ENCODE data around the gene TNFSF8. TPM values are rescaled to one million over a fixed set of nuclear protein-coding genes. Genes with fewer than 3 reads are reported as not detected.

The TNFSF8 gene
- total RNA-seq, 4 donors from 2014 or later = 3.2 to 7.1 (median 6.6) TPM

DNA sequence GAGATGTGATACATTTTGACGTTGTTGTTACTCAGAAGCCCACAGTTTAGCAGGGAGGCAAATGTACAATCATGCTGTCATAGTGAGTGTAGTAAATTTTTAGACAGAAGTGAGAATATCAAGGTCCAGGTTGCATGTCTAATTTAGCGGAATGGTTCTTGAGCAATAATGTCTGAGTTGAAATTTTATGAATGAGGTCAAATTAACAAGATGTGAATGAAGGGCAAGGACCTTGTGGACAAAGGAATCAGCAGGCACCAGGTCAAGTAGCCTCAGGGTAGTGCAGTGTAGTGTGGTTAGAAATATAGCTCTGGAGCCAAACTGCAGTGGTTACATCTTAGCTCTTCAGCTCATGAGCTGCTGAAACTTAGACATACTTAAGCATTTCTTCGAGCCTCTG, 36.2 kb downstream of the TNFSF8 start:
- DNase-seq (ENCODE audit: low spot score) = no peak
- no peak for ATAC-seq (ENCODE audit: low FRiP score)

DNA sequence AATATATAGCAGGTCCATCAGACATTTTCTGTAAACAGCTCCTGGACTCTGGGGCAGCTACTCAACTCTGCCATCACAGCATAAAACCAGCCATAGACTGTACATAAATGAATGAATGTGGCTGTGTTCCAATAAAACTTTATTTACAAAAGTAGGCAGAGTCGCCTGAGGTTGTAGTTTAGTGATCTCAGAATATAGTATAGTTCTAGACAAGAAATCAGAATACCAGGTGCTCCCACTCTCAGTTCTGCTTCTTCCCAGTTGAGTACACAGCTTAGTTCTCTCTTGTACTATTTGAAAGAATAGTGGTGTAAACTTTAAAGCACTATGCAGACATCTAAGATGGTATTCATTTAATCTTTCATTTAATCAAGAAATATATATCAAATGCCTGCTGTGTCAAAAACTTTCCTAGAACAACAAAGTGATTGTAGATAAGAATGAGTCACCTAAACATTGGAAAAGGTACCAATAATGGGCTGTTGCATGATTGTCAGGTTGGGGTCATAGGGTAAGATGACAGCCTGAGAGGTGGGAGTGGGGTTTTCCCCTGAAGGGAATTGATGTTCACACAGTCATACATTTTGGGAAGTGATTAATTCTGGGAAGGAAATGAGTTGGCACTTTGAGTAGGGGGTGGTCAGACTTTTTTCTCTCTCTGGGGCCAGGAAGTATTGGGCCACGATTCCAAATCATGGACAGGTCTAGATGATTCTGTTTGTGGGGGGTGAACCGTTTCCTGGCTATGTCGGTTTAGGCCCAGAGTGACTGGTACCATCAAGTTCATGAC, 37.0 kb downstream of the TNFSF8 start:
- DNase-seq (ENCODE audit: low spot score) (no peak), ATAC-seq (ENCODE audit: low FRiP score) (no peak)
- TF ChIP-seq, protein P1, sequence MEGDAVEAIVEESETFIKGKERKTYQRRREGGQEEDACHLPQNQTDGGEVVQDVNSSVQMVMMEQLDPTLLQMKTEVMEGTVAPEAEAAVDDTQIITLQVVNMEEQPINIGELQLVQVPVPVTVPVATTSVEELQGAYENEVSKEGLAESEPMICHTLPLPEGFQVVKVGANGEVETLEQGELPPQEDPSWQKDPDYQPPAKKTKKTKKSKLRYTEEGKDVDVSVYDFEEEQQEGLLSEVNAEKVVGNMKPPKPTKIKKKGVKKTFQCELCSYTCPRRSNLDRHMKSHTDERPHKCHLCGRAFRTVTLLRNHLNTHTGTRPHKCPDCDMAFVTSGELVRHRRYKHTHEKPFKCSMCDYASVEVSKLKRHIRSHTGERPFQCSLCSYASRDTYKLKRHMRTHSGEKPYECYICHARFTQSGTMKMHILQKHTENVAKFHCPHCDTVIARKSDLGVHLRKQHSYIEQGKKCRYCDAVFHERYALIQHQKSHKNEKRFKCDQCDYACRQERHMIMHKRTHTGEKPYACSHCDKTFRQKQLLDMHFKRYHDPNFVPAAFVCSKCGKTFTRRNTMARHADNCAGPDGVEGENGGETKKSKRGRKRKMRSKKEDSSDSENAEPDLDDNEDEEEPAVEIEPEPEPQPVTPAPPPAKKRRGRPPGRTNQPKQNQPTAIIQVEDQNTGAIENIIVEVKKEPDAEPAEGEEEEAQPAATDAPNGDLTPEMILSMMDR (IDR thresholded peaks at IDR 0.05) = no peak

More for the DNA sequence above, 36.2 kb downstream of the TNFSF8 start:
- TF ChIP-seq, protein P1 (IDR thresholded peaks at IDR 0.05) = no peak

DNA sequence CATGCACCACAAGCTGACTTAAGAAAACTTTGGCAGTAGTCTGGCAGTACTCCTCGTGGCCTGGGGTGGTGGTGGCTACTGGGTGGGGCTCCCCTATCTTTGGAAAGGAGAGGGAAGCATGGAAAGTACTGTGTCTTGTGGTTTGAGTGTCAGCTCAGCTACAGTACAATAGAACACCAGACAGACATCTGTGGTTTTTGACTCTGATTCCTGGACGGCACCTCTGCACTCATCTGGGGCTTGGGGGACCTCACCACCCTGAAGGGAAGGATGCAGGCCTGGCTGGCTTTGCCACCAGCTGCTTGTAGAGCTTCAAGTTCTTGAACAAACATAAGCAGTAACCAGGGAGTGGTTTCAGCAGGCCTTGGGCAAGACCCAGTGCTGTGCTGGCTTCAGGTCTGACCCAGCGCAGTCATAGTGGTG, 40.6 kb downstream of the TNFSF8 start:
- ATAC-seq (ENCODE audit: low FRiP score) = no peak
- DNase-seq (ENCODE audit: low spot score) = no peak
- TF ChIP-seq, protein P1 (IDR thresholded peaks at IDR 0.05) = no peak

DNA sequence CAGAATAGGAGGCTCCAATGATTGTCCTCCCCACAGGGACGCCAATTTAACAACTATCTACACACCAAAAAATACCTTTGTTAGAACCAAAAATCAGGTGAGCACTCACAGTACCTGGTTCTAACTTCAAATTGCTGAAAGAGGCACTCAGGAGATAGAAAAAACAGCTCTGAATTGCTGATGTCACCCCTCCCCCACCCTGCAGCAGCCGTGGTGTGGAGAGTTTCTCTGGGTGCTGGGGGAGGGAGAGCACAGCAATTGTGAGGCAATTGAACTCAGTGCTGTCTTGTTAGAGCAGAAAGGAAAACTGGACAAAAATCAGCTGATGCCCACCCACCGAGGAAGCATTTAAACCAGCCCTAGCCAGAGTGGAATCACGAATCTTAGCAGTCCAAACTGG, 41.8 kb downstream of the TNFSF8 start:
- DNase-seq (ENCODE audit: low spot score) = no peak
- TF ChIP-seq, protein P1 (IDR thresholded peaks at IDR 0.05) = no peak
- ATAC-seq (ENCODE audit: low FRiP score) = no peak

DNA sequence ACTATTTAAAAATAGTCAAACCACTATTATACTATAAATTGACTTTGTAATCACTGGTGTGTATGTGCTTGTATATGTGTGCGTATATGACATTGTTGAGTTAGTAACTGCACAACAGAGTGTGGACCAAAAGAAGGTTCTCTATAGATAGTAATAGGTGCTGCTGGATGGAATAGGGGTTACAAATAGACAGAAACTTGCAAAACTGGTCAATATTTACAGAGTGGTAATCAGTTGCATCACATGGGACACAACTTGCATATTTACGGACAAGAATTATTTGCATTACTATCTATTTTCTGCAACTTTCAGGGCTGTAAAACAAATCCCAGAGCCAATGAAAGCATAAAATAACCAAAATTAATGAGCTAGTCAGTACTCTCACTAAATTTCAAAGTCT, 42.4 kb downstream of the TNFSF8 start:
- DNase-seq (ENCODE audit: low spot score) (no peak), ATAC-seq (ENCODE audit: low FRiP score) (no peak)

DNA sequence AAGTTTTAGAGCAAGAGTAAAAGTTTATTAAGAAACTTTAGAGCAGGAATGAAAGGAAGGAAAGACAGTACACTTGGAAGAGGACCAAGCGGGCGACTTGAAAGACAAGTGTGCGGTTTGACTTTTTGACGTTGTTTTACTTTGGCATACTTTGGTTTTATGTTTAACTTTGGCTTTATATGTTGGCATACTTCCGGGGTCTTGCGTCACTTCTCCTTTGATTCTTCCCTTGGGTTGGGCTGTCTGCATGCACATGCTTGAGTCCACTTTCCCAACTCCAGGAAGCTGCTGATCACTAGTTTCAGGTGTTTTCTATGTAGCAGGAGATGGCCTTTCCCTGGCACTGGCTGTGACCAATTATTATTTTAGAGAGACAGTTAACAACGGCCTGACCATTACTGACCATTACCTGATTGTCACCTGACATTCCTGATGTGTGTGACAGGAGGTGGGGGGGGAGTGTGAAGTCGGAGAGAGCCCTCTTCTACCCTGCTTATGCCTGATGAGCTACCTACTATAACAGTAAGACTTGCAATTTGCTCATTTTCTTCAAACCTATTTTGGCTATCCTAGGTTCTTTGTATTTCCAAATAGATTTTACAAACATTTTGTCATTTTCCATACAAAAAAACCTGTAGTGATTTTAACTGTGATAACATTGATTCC, 45.5 kb downstream of the TNFSF8 start:
- no peak for ATAC-seq (ENCODE audit: low FRiP score)
- TF ChIP-seq, protein P1 (IDR thresholded peaks at IDR 0.05) = no peak
- no peak for DNase-seq (ENCODE audit: low spot score)

More for the DNA sequence above, 42.4 kb downstream of the TNFSF8 start:
- TF ChIP-seq, protein P1 (IDR thresholded peaks at IDR 0.05) = no peak
